HEK293 (cell line): ENCODE results near the gene BTF3L4.

ENCODE experiments used
- CTCF ChIA-PET: fragments of 350-600 bp; formaldehyde crosslinking; extraction: SDS; loops from one replicate; lab custom pipeline; 2021; ENCODE audit warnings: antibody characterized with exemption; lab: Yijun Ruan, JAX
- POLR2A ChIA-PET: fragments of 300-600 bp; formaldehyde crosslinking; extraction: SDS; loops from one replicate; lab custom pipeline; 2020; ENCODE audit warnings: antibody characterized with exemption, inconsistent platforms; lab: Yijun Ruan, JAX
- H3K27ac ChIP-seq: fragments of 200-500 bp; sonication (Bioruptor generic); 2 replicates; pipeline ENCODE4 v1.5.1; 2014; ENCODE audit warnings: low read depth, low read length, control low read depth, inconsistent platforms; ENCODE audit errors: extremely low read depth
- H3K36me3 ChIP-seq, 2 experiments: fragments of 200-500 bp in 1 of 2; sonication (Bioruptor generic) in 1 of 2; 1 replicate in 1 of 2; 2 replicates in 1 of 2; pipeline ENCODE4 v1.5.1; 2014 to 2017; ENCODE audit warnings: inconsistent platforms in 2 of 2, low read length in 2 of 2; ENCODE audit not compliant: control insufficient read depth in 2 of 2, insufficient read depth in 1 of 2
- H3K4me1 ChIP-seq: fragments of 200-500 bp; sonication (Bioruptor generic); 2 replicates; pipeline ENCODE4 v1.5.1; 2014; ENCODE audit warnings: mild to moderate bottlenecking, low read length, inconsistent platforms; ENCODE audit not compliant: control insufficient read depth, insufficient read depth
- H3K4me3 ChIP-seq: 2 replicates; pipeline ENCODE4 v1.5.1; 2011; ENCODE audit warnings: low read depth, mild to moderate bottlenecking, control low read depth, low read length, moderate library complexity
- H3K9me3 ChIP-seq: fragments of 200-500 bp; sonication (Bioruptor generic); 2 replicates; pipeline ENCODE4 v1.5.1; 2014; ENCODE audit warnings: low read depth, low read length, inconsistent platforms; ENCODE audit not compliant: control insufficient read depth, insufficient read depth
- HOXD13 ChIP-seq: sonication (generic); formaldehyde crosslinking; IDR thresholded peaks from 2 replicates; pipeline ENCODE4 v1.8.0; 2022; ENCODE audit warnings: missing genetic modification reagents, borderline replicate concordance
- PRDM10 ChIP-seq: fragments of 450-650 bp; formaldehyde crosslinking; IDR thresholded peaks from 2 replicates; pipeline ENCODE4 v1.5.1; 2016; ENCODE audit warnings: missing biosample characterization, missing genetic modification characterization
- PRDM4 ChIP-seq: fragments of 450-650 bp; formaldehyde crosslinking; IDR thresholded peaks from 2 replicates; pipeline ENCODE4 v1.5.1; 2017; ENCODE audit warnings: missing biosample characterization, missing genetic modification characterization
- SCRT1 ChIP-seq: fragments of 450-650 bp; formaldehyde crosslinking; IDR thresholded peaks from 2 replicates; pipeline ENCODE4 v1.5.1; 2016; ENCODE audit warnings: missing biosample characterization, missing genetic modification characterization, borderline replicate concordance
- ZBTB20 ChIP-seq: fragments of 450-650 bp; formaldehyde crosslinking; IDR thresholded peaks from 2 replicates; pipeline ENCODE4 v1.5.1; 2016; ENCODE audit warnings: missing biosample characterization, missing genetic modification characterization
- ZBTB8A ChIP-seq: fragments of 450-650 bp; formaldehyde crosslinking; IDR thresholded peaks from 2 replicates; pipeline ENCODE4 v1.5.1; 2016; ENCODE audit warnings: missing biosample characterization, missing genetic modification characterization
- ZFP3 ChIP-seq: fragments of 450-650 bp; formaldehyde crosslinking; IDR thresholded peaks from 2 replicates; pipeline ENCODE4 v1.5.1; 2016; ENCODE audit warnings: low read depth, missing biosample characterization, missing genetic modification characterization
- ZNF138 ChIP-seq: fragments of 450-650 bp; formaldehyde crosslinking; IDR thresholded peaks from 2 replicates; pipeline ENCODE4 v1.5.1; 2016; ENCODE audit warnings: missing biosample characterization, missing genetic modification characterization, borderline replicate concordance
- ZNF169 ChIP-seq: fragments of 450-650 bp; formaldehyde crosslinking; IDR thresholded peaks from 2 replicates; pipeline ENCODE4 v1.5.1; 2016; ENCODE audit warnings: missing biosample characterization, missing genetic modification characterization
- ZNF302 ChIP-seq: fragments of 450-650 bp; formaldehyde crosslinking; IDR thresholded peaks from 2 replicates; pipeline ENCODE4 v1.5.1; 2016; ENCODE audit warnings: missing biosample characterization, missing genetic modification characterization, low read depth
- ZNF335 ChIP-seq: fragments of 450-650 bp; formaldehyde crosslinking; conservative IDR thresholded peaks from 2 replicates; pipeline ENCODE4 v1.5.1; 2016; ENCODE audit warnings: missing biosample characterization, missing genetic modification characterization
- ZNF423 ChIP-seq: fragments of 450-650 bp; formaldehyde crosslinking; IDR thresholded peaks from 2 replicates; pipeline ENCODE4 v1.5.1; 2016; ENCODE audit warnings: missing biosample characterization, missing genetic modification characterization
- ZNF433 ChIP-seq: fragments of 450-650 bp; formaldehyde crosslinking; IDR thresholded peaks from 2 replicates; pipeline ENCODE4 v1.5.1; 2016; ENCODE audit warnings: missing biosample characterization, missing genetic modification characterization, low read depth
- ZSCAN30 ChIP-seq: fragments of 450-650 bp; IDR thresholded peaks from 2 replicates; pipeline ENCODE4 v1.5.1; 2018; ENCODE audit warnings: missing biosample characterization, mild to moderate bottlenecking, missing genetic modification characterization, moderate library complexity
- TF ChIP-seq, protein P1 (sequence below): fragments of 450-650 bp; formaldehyde crosslinking; IDR thresholded peaks from 2 replicates; pipeline ENCODE4 v1.5.1; 2017; ENCODE audit warnings: missing biosample characterization, missing genetic modification characterization
- TF ChIP-seq, protein P2 (sequence below): fragments of 450-650 bp; formaldehyde crosslinking; IDR thresholded peaks from 2 replicates; pipeline ENCODE4 v1.5.1; 2016; ENCODE audit warnings: missing biosample characterization, missing genetic modification characterization
- TF ChIP-seq, protein P3 (sequence below): fragments of 450-650 bp; formaldehyde crosslinking; IDR thresholded peaks from 2 replicates; pipeline ENCODE4 v1.5.1; 2017; ENCODE audit warnings: missing biosample characterization, missing genetic modification characterization
- TF ChIP-seq, protein P4 (sequence below): fragments of 450-650 bp; formaldehyde crosslinking; IDR thresholded peaks from 2 replicates; pipeline ENCODE4 v1.5.1; 2016; ENCODE audit warnings: missing biosample characterization, missing genetic modification characterization

Gene BTF3L4

GRCh38 chr1:52007215-52008002 is 48.7 kb upstream of the BTF3L4 start:
- ChIA-PET POLR2A (no interaction called here), CTCF (interaction anchor here (1.2 kb wide), 1 partner anchor 110 kb away, joined by 3 read pairs; no protein-coding TSS in a partner anchor)
- Histone ChIP-seq H3K27ac (no peak overlapping the region), H3K4me1 (no peaks in the 10 kb centered on the region), H3K4me3 (no peak overlapping the region), H3K9me3 (no peaks in the 10 kb centered on the region), H3K36me3 (no peaks in the 10 kb centered on the region)
- no peak for TF ChIP-seq SCRT1 (tag by site-specific recombination)
- TF ChIP-seq, protein P1, sequence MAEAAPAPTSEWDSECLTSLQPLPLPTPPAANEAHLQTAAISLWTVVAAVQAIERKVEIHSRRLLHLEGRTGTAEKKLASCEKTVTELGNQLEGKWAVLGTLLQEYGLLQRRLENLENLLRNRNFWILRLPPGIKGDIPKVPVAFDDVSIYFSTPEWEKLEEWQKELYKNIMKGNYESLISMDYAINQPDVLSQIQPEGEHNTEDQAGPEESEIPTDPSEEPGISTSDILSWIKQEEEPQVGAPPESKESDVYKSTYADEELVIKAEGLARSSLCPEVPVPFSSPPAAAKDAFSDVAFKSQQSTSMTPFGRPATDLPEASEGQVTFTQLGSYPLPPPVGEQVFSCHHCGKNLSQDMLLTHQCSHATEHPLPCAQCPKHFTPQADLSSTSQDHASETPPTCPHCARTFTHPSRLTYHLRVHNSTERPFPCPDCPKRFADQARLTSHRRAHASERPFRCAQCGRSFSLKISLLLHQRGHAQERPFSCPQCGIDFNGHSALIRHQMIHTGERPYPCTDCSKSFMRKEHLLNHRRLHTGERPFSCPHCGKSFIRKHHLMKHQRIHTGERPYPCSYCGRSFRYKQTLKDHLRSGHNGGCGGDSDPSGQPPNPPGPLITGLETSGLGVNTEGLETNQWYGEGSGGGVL, result no peak
- TF ChIP-seq PRDM4, result peak; percentile 54
- TF ChIP-seq ZNF302 (tag by site-specific recombination), result no peak
- no peak for TF ChIP-seq ZBTB8A
- TF ChIP-seq, protein P2, sequence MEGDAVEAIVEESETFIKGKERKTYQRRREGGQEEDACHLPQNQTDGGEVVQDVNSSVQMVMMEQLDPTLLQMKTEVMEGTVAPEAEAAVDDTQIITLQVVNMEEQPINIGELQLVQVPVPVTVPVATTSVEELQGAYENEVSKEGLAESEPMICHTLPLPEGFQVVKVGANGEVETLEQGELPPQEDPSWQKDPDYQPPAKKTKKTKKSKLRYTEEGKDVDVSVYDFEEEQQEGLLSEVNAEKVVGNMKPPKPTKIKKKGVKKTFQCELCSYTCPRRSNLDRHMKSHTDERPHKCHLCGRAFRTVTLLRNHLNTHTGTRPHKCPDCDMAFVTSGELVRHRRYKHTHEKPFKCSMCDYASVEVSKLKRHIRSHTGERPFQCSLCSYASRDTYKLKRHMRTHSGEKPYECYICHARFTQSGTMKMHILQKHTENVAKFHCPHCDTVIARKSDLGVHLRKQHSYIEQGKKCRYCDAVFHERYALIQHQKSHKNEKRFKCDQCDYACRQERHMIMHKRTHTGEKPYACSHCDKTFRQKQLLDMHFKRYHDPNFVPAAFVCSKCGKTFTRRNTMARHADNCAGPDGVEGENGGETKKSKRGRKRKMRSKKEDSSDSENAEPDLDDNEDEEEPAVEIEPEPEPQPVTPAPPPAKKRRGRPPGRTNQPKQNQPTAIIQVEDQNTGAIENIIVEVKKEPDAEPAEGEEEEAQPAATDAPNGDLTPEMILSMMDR, result no peak
- 0 out of 2 replicates have a peak, but pooled peaks have one; percentile 10 for TF ChIP-seq ZNF335 (tag by site-specific recombination)
- TF ChIP-seq ZSCAN30 (tag by site-specific recombination), result no peak
- 0 out of 2 replicates have a peak, but pooled peaks have one; percentile 19 for TF ChIP-seq ZBTB20 (tag by site-specific recombination)
- no peak for TF ChIP-seq PRDM10 (tag by site-specific recombination)
- TF ChIP-seq HOXD13 (CRISPR knock-in tag), result no peak
- TF ChIP-seq ZNF433 (tag by site-specific recombination), result no peak

DNA sequence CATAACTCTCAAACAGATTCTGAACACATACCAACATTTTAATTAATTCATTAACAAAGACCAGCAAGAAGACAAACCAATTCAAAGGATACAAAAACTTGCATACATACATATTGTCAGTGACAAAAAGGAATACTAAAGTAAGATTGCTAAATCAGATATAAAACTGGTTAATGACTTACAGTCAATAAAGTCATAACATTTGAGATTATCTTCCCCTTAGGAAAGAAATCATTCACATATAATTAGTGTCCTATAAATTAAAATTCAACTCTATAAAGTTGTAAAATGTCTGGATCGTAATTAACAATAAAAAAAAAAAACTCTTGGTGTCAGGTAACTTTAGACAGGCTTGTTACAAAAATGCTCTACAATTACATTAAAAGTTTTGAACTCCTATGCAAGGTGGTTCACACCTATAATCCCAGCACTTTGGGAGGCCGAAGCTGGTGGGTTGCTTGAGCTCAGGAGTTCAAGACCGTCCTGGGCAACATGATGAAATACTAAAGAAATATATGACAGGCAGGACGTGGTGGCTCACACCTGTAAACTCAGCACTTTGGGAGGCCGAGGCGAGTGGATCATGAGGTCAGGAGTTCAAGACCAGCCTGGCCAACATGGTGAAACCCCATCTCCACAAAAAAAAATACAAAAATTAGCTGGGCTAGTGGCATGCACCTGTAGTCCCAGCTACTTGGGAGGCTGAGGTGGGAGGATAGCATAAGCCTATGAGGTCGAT is 47.9 kb upstream of the BTF3L4 start:
- ChIA-PET POLR2A (no interaction called here), CTCF (interaction anchor here (0.6 to 0.7 kb wide), 3 partner anchors 19 to 118 kb away, joined by 3 read pairs; no protein-coding TSS in a partner anchor)
- no peak overlapping the region for H3K27ac ChIP-seq
- TF ChIP-seq ZFP3 (tag by site-specific recombination) (peak; percentile 44; the same call in 1 of the 2 replicates), ZNF423 (no peak), ZNF138 (tag by site-specific recombination) (no peak), ZNF169 (tag by site-specific recombination) (no peak)
- TF ChIP-seq, protein P3, sequence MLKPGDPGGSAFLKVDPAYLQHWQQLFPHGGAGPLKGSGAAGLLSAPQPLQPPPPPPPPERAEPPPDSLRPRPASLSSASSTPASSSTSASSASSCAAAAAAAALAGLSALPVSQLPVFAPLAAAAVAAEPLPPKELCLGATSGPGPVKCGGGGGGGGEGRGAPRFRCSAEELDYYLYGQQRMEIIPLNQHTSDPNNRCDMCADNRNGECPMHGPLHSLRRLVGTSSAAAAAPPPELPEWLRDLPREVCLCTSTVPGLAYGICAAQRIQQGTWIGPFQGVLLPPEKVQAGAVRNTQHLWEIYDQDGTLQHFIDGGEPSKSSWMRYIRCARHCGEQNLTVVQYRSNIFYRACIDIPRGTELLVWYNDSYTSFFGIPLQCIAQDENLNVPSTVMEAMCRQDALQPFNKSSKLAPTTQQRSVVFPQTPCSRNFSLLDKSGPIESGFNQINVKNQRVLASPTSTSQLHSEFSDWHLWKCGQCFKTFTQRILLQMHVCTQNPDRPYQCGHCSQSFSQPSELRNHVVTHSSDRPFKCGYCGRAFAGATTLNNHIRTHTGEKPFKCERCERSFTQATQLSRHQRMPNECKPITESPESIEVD (tag by site-specific recombination), result peak; percentile 17; the same call in 1 of the 2 replicates
- TF ChIP-seq, protein P4, sequence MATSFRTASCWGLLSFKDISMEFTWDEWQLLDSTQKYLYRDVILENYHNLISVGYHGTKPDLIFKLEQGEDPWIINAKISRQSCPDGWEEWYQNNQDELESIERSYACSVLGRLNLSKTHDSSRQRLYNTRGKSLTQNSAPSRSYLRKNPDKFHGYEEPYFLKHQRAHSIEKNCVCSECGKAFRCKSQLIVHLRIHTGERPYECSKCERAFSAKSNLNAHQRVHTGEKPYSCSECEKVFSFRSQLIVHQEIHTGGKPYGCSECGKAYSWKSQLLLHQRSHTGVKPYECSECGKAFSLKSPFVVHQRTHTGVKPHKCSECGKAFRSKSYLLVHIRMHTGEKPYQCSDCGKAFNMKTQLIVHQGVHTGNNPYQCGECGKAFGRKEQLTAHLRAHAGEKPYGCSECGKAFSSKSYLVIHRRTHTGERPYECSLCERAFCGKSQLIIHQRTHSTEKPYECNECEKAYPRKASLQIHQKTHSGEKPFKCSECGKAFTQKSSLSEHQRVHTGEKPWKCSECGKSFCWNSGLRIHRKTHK (tag by site-specific recombination), result no peak

More for the DNA sequence above, 47.9 kb upstream of the BTF3L4 start:
- Histone ChIP-seq H3K36me3 (no peaks in the 10 kb centered on the region), H3K4me3 (no peak overlapping the region), H3K4me1 (no peaks in the 10 kb centered on the region), H3K9me3 (no peaks in the 10 kb centered on the region)
